Measurements from ENCODE around the gene AIFM2. TPM values are rescaled to one million over a fixed set of nuclear protein-coding genes. Genes with fewer than 3 reads are reported as not detected.

The AIFM2 gene
- total RNA-seq, 1 donor from 2014 or later, result 16.8 TPM

DNA sequence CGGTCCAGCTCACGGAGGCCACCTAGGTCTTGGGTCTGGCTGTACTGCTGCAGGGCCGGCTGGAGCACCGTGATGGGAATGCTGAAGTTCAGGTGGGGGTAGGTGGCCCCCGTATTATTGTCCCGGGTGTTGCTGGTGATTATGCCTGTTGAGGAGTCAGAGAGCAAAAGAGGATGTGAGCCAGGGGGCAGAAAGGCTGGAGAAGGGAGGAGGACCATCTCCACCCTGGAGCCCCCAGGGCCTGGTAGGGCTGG is 7.3 kb upstream of the AIFM2 start:
- Histone ChIP-seq H3K4me1 (peaks cover 14% of the 10 kb centered on the region), H3K36me3 (peaks cover 8% of the 10 kb centered on the region), H3K4me3 (no peak overlapping the region), H3K27me3 (ENCODE audit: low read depth) (no peaks in the 10 kb centered on the region), H3K27ac (replicated peaks) (no peak overlapping the region), H3K9me3 (replicated peaks) (no peaks in the 10 kb centered on the region)
- TF ChIP-seq, protein P1, sequence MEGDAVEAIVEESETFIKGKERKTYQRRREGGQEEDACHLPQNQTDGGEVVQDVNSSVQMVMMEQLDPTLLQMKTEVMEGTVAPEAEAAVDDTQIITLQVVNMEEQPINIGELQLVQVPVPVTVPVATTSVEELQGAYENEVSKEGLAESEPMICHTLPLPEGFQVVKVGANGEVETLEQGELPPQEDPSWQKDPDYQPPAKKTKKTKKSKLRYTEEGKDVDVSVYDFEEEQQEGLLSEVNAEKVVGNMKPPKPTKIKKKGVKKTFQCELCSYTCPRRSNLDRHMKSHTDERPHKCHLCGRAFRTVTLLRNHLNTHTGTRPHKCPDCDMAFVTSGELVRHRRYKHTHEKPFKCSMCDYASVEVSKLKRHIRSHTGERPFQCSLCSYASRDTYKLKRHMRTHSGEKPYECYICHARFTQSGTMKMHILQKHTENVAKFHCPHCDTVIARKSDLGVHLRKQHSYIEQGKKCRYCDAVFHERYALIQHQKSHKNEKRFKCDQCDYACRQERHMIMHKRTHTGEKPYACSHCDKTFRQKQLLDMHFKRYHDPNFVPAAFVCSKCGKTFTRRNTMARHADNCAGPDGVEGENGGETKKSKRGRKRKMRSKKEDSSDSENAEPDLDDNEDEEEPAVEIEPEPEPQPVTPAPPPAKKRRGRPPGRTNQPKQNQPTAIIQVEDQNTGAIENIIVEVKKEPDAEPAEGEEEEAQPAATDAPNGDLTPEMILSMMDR (IDR thresholded peaks at IDR 0.05; ENCODE audit: borderline replicate concordance), result no peak
- DNase-seq, result no peak
- intact Hi-C loops (cut with micrococcal nuclease), result no loop called here

DNA sequence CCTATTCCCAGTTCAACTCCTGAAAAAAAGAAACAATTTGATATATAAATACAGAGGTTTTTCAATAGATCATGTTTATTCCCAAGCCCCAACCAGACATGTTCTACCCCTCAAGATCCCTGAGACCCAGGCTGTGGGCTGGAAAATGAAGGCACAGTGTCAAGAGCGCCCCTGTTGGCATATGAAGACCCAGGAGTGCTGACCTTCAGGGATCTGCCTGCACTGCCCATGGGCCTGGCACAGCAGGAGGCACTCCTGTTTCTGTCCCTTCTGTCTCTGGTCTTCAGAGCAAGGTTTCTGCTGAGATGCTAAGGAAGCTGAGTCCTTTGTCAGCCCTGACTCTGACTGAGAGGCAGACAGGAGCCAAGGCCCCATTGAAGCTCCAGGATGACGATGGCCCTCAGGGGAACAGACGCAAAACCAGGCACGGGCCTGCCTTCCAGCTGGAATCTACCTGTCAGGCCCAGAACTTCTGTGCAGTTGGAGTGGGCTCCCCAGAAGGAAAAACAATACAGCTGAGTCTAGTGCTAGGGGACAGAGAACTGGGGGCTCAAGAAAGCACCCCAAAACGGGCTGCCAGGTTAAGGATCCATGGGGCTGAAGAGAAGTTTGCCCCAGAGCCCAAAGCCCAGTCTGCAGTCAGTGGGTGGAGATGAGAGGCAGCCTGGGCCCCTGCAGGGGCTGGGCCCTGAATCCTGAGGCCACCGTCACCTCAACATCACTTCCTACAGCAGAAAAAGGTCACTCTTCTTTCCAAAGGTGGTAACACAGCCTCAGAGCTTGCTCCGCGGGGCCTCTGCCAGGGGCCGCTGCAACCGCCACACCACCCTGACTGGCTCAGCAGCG is 6.7 kb upstream of the AIFM2 start:
- intact Hi-C loops (cut with micrococcal nuclease), result no loop called here
- DNase-seq, result no peak
- no peaks in the 10 kb centered on the region for H3K9me3 ChIP-seq (replicated peaks)
- H3K27me3 ChIP-seq (ENCODE audit: low read depth), result no peaks in the 10 kb centered on the region
- no peak overlapping the region for H3K4me3 ChIP-seq
- peaks cover 9% of the 10 kb centered on the region for H3K4me1 ChIP-seq
- TF ChIP-seq, protein P1 (IDR thresholded peaks at IDR 0.05; ENCODE audit: borderline replicate concordance), result no peak
- H3K27ac ChIP-seq (replicated peaks), result no peak overlapping the region
- H3K36me3 ChIP-seq, result peaks cover 8% of the 10 kb centered on the region

DNA sequence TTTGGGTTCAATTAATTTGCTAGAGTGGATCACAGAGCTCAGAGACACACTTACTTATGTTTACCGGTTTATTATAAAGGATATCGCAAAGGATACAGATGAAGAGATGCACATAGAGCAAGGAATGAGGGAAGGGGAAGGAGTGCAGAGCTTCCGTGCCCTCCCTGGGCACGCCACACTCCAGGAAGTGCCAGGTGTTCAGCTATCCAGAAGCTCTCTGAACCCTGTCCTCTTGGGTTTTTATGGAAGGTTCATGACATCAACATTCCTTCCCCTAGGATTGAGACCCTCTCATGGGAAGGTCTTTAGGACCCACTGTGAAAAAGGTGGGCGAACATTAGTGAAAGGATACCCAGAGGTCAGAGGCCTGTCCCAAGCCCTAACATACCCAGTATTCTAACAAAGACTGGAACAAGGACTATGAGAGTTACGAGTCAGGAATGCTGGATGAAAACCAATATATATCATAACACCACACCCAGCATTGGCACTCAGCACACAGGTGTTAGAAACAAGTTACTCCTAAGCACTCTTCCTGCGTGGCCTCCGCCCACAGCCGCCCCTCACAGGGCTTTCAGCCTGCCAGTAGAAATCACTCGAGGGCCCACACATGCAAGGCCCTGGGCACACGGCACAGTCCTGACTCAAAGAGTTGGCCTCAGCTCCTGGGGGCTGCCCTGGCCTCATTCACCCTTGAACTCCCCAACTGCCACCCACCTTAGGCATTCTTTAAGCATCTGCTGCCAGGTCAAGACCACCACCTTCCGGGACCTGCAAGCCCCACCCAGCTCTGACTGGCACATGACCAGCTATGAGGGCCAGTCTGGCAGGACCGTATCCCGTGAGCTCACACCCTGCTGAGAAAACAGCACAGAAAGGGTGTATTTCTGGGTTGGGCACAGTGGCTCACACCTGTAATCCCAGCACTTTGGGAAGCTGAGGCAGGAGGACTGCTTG is 5.6 kb upstream of the AIFM2 start:
- TF ChIP-seq, protein P1 (IDR thresholded peaks at IDR 0.05; ENCODE audit: borderline replicate concordance), result no peak
- H3K4me1 ChIP-seq, result peaks cover 4% of the 10 kb centered on the region
- intact Hi-C loops (cut with micrococcal nuclease), result no loop called here
- no peaks in the 10 kb centered on the region for H3K27me3 ChIP-seq (ENCODE audit: low read depth)
- no peak for DNase-seq
- no peak overlapping the region for H3K27ac ChIP-seq (replicated peaks)
- no peak overlapping the region for H3K4me3 ChIP-seq
- no peaks in the 10 kb centered on the region for H3K9me3 ChIP-seq (replicated peaks)
- H3K36me3 ChIP-seq, result peaks cover 8% of the 10 kb centered on the region

DNA sequence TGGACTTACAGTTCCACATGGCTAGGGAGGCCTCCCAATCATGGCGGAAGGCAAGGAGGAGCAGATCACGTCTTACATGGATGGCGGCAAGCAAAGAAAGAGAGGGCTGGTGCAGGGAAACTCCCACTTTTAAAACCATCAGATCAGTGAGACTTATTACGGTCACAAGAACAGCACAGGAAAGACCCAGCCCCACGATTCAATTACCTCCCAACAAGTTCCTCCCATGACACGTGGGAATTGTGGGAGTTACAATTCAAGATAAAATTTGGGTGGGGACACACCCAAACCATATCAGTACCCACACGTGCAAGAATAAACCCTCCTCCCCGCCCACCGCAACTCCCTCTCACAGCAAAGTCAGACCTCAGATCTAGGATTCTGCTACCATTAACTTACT is 4.5 kb upstream of the AIFM2 start:
- Histone ChIP-seq H3K27me3 (ENCODE audit: low read depth) (no peaks in the 10 kb centered on the region), H3K36me3 (peaks cover 8% of the 10 kb centered on the region), H3K9me3 (replicated peaks) (no peaks in the 10 kb centered on the region), H3K4me3 (no peak overlapping the region), H3K27ac (replicated peaks) (no peak overlapping the region), H3K4me1 (peaks cover 15% of the 10 kb centered on the region)
- TF ChIP-seq, protein P1 (IDR thresholded peaks at IDR 0.05; ENCODE audit: borderline replicate concordance), result no peak
- no peak for DNase-seq
- intact Hi-C loops (cut with micrococcal nuclease), result no loop called here

DNA sequence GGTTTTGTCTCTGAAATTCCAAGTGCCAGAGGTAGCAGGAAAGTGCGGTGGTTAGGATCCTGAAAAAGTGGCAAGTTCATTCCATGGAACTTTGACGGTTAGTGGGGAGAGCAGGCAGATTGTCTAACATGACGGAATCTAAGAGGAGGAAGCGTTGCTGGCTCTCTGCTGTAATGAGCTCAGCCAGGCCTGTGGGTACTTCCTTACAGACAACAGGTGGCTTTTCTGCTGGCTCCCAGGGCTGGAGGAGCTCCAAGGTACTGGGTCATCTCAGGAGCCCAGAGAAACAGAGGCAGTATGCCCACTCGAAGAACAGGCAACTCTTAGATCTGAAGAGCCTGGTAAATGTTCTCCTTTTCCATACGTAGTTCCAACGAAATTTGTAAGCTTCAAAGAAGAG is 3.1 kb upstream of the AIFM2 start:
- Histone ChIP-seq H3K4me1 (peaks cover 29% of the 10 kb centered on the region), H3K27me3 (ENCODE audit: low read depth) (no peaks in the 10 kb centered on the region), H3K27ac (replicated peaks) (no peak overlapping the region), H3K4me3 (no peak overlapping the region), H3K9me3 (replicated peaks) (no peaks in the 10 kb centered on the region), H3K36me3 (peaks cover 8% of the 10 kb centered on the region)
- DNase-seq, result no peak
- intact Hi-C loops (cut with micrococcal nuclease), result no loop called here
- TF ChIP-seq, protein P1 (IDR thresholded peaks at IDR 0.05; ENCODE audit: borderline replicate concordance), result no peak

Data from left ventricle myocardium inferior (tissue), 1 donor.